Measurements from ENCODE around the gene PTCH1. TPM values are rescaled to one million over a fixed set of nuclear protein-coding genes. Genes with fewer than 3 reads are reported as not detected.

PTCH1 gene
- total and polyA plus RNA-seq, 10 of the 15 experiments (the other 5 are each of a cell fraction or from before 2014, with no cell fraction given): 0.16 to 6.1 (median 2.6) TPM

- RAD21 ChIA-PET (ENCODE audit: unreplicated experiment): interaction anchor here (2.1 kb wide), 1 partner anchor 18 kb away, joined by 12 read pairs; no protein-coding TSS in a partner anchor
- 98% methylated on average over 12 of the region's 12 CpGs for WGBS (ENCODE audit: insufficient coverage, insufficient replicate concordance, low lambda C conversion rate, missing lambda C conversion rate)
- Histone ChIP-seq H3K9ac (ENCODE audit: control insufficient read depth, insufficient read depth, low read length) (no peak overlapping the region), H2AFZ (ENCODE audit: control insufficient read depth, low read depth, low read length) (no peak overlapping the region), H3K27ac (ENCODE audit: control insufficient read depth, insufficient read depth) (no peak overlapping the region), H3K27me3 (replicated peaks in 1 of 2; ENCODE audit: control insufficient read depth in 2 of 2, insufficient read depth in 2 of 2, low read length in 1 of 2) (no peaks in the 10 kb centered on the region), H3K36me3 (ENCODE audit: control insufficient read depth in 2 of 2, insufficient read depth in 2 of 2, low read length in 1 of 2) (peaks cover 4 to 19% of the 10 kb centered on the region in 2 experiments; a peak in 3 of 4 replicates), H3K9me3 (replicated peaks; ENCODE audit: control insufficient read depth, insufficient read depth, low read length) (no peaks in the 10 kb centered on the region), H3K4me3 (no peak overlapping the region), H3K4me2 (ENCODE audit: control insufficient read depth, insufficient read depth) (no peak overlapping the region), H3K79me2 (ENCODE audit: control insufficient read depth, insufficient read depth, low read length) (no peaks in the 10 kb centered on the region), H4K20me1 (ENCODE audit: control insufficient read depth, insufficient read depth) (no peaks in the 10 kb centered on the region), H3K4me1 (ENCODE audit: control insufficient read depth, insufficient read depth, low read length) (no peaks in the 10 kb centered on the region; the same call in 1 of the 2 replicates)
- no peak for FAIRE-seq
- POLR2A ChIA-PET: interaction anchor here (0.5 to 1.3 kb wide), 2 partner anchors 17 to 236 kb away, joined by 4 to 6 read pairs; no protein-coding TSS in a partner anchor
- no peak for ATAC-seq
- SMC1A ChIA-PET (ENCODE audit: uncharacterized antibody, unreplicated experiment): interaction anchor here (0.7 kb wide), 1 partner anchor 17 kb away, joined by 3 read pairs; no protein-coding TSS in a partner anchor
- no peak for TF ChIP-seq CHD4 (IDR thresholded peaks at IDR 0.05)
- intact Hi-C loops (cut with micrococcal nuclease; ENCODE audit: unreplicated experiment): no loop called here
- DNase-seq (ENCODE audit: low read depth, low spot score): no peak
- CTCF ChIA-PET: no interaction called here
- BruUV-seq (replicated peaks): no TSS peak
- in situ Hi-C loops (cut with MboI): no loop called here
Observed at GRCh38 chr9:95480346-95480745, 36.4 kb downstream of the PTCH1 start.

- DNase-seq (ENCODE audit: low read depth, low spot score): no peak
- Histone ChIP-seq H3K27me3 (replicated peaks in 1 of 2; ENCODE audit: control insufficient read depth in 2 of 2, insufficient read depth in 2 of 2, low read length in 1 of 2) (no peaks in the 10 kb centered on the region), H3K9ac (ENCODE audit: control insufficient read depth, insufficient read depth, low read length) (no peak overlapping the region), H3K36me3 (ENCODE audit: control insufficient read depth in 2 of 2, insufficient read depth in 2 of 2, low read length in 1 of 2) (peaks cover 4 to 24% of the 10 kb centered on the region in 2 experiments; a peak in 3 of 4 replicates), H2AFZ (ENCODE audit: control insufficient read depth, low read depth, low read length) (no peak overlapping the region), H3K79me2 (ENCODE audit: control insufficient read depth, insufficient read depth, low read length) (no peaks in the 10 kb centered on the region), H3K4me2 (ENCODE audit: control insufficient read depth, insufficient read depth) (no peak overlapping the region), H3K27ac (ENCODE audit: control insufficient read depth, insufficient read depth) (no peak overlapping the region), H3K4me1 (ENCODE audit: control insufficient read depth, insufficient read depth, low read length) (no peaks in the 10 kb centered on the region; the same call in 1 of the 2 replicates), H4K20me1 (ENCODE audit: control insufficient read depth, insufficient read depth) (no peaks in the 10 kb centered on the region), H3K4me3 (no peak overlapping the region), H3K9me3 (replicated peaks; ENCODE audit: control insufficient read depth, insufficient read depth, low read length) (no peaks in the 10 kb centered on the region)
- in situ Hi-C loops (cut with MboI): no loop called here
- CTCF ChIA-PET: no interaction called here
- no peak for FAIRE-seq
- BruUV-seq (replicated peaks): no TSS peak
- no peak for ATAC-seq
- intact Hi-C loops (cut with micrococcal nuclease; ENCODE audit: unreplicated experiment): no loop called here
- WGBS (ENCODE audit: insufficient coverage, insufficient replicate concordance, low lambda C conversion rate, missing lambda C conversion rate): 100% methylated on average over 9 of the region's 9 CpGs
- RAD21 ChIA-PET (ENCODE audit: unreplicated experiment): no interaction called here
- SMC1A ChIA-PET (ENCODE audit: uncharacterized antibody, unreplicated experiment): interaction anchor here (0.7 to 1.2 kb wide), 2 partner anchors 10 to 16 kb away, joined by 3 read pairs; no protein-coding TSS in a partner anchor
- POLR2A ChIA-PET: interaction anchor here (1.2 kb wide), 1 partner anchor 17 kb away, joined by 3 read pairs; no protein-coding TSS in a partner anchor
- TF ChIP-seq PML (IDR thresholded peaks at IDR 0.05; ENCODE audit: low read length) (no peak), SMC3 (IDR thresholded peaks at IDR 0.05; ENCODE audit: borderline replicate concordance, low read length) (no peak), REST (IDR thresholded peaks at IDR 0.05; ENCODE audit: low read depth, low read length) (no peak), ATF3 (IDR thresholded peaks at IDR 0.05; ENCODE audit: borderline replicate concordance, extremely low read depth, low read depth, low read length) (no peak), BCL3 (IDR thresholded peaks at IDR 0.05; ENCODE audit: borderline replicate concordance, insufficient read depth, low read depth, low read length, poor library complexity, severe bottlenecking) (no peak), IRF5 (IDR thresholded peaks at IDR 0.05; ENCODE audit: borderline replicate concordance) (no peak), ATF7 (IDR thresholded peaks at IDR 0.05; ENCODE audit: low read depth) (no peak), ZNF24 (IDR thresholded peaks at IDR 0.05) (no peak), CBX5 (IDR thresholded peaks at IDR 0.05; ENCODE audit: low read depth) (no peak)
Observed at GRCh38 chr9:95479330-95479729, 37.4 kb downstream of the PTCH1 start.

All from GM12878 (cell line).